Smooth muscle cell (in vitro differentiated cells): ENCODE data around the gene DUSP12. TPM values are rescaled to one million over a fixed set of nuclear protein-coding genes. Genes with fewer than 3 reads are reported as not detected.

Experiments
- DNase-seq: peaks from one replicate; lab custom pipeline; 2025; ENCODE audit not compliant: unreplicated experiment; lab: John Stamatoyannopoulos, UW
- H2AFZ ChIP-seq: fragments of 200-600 bp; sonication (generic); 2 replicates; pipeline ENCODE4 v1.6.0; 2016; ENCODE audit warnings: antibody characterized with exemption, low read depth, mild to moderate bottlenecking
- H3F3A ChIP-seq: fragments of 200-600 bp; sonication (generic); 2 replicates; pipeline ENCODE4 v1.6.0; 2017; ENCODE audit warnings: antibody characterized with exemption, low read depth
- H3K27ac ChIP-seq: fragments of 200-600 bp; sonication (generic); 2 replicates; pipeline ENCODE4 v1.5.1; 2016; ENCODE audit warnings: low read depth, mild to moderate bottlenecking
- H3K27me3 ChIP-seq: fragments of 200-600 bp; sonication (generic); 2 replicates; pipeline ENCODE4 v1.6.1; 2016; ENCODE audit warnings: low read depth, mild to moderate bottlenecking
- H3K36me3 ChIP-seq: fragments of 200-600 bp; sonication (generic); 2 replicates; pipeline ENCODE4 v1.5.1; 2016; ENCODE audit warnings: low read depth
- H3K4me1 ChIP-seq: fragments of 200-600 bp; sonication (generic); 2 replicates; pipeline ENCODE4 v1.5.1; 2016; ENCODE audit warnings: low read depth
- H3K4me2 ChIP-seq: fragments of 200-600 bp; sonication (generic); 2 replicates; pipeline ENCODE4 v1.6.0; 2016; ENCODE audit warnings: mild to moderate bottlenecking
- H3K4me3 ChIP-seq: fragments of 200-600 bp; sonication (generic); 2 replicates; pipeline ENCODE4 v1.5.1; 2016; ENCODE audit warnings: mild to moderate bottlenecking
- H3K79me2 ChIP-seq: fragments of 200-600 bp; sonication (generic); 2 replicates; pipeline ENCODE4 v1.6.0; 2016; ENCODE audit warnings: low read depth, mild to moderate bottlenecking
- H3K9ac ChIP-seq: fragments of 200-600 bp; sonication (generic); 2 replicates; pipeline ENCODE4 v1.6.0; 2016; ENCODE audit warnings: low read depth
- H3K9me3 ChIP-seq: fragments of 200-600 bp; sonication (generic); replicated peaks from 2 replicates; pipeline ENCODE4 v1.5.1; 2016; ENCODE audit warnings: low read depth
- H4K20me1 ChIP-seq: fragments of 200-600 bp; sonication (generic); 2 replicates; pipeline ENCODE4 v1.6.0; 2016; ENCODE audit warnings: low read depth
- WGBS: methylation state at CpG from one replicate; pipeline ENCODE4 v1.1.7; 2016; ENCODE audit warnings: low lambda C conversion rate; 5-methylcytosine and 5-hydroxymethylcytosine counted together
- polyA plus RNA-seq: library from polyadenylated mRNA; unstranded; fragments of >200 nt; fragmentation: Nextera tagmentation; extraction: Ambion mirVana; gene quantifications from 2 replicates; pipeline ENCODE4 v1.2.1, GENCODE V29; 2016
- total RNA-seq: library from RNA; depleted of rRNA; stranded (reverse); fragments of >200 nt; gene quantifications from 2 replicates; pipeline ENCODE4 v1.2.3, GENCODE V29; 2014
- TF ChIP-seq, protein P1 (sequence below): fragments of 200-600 bp; sonication (generic); IDR thresholded peaks from 2 replicates; pipeline ENCODE4 v1.5.1; 2017; ENCODE audit warnings: borderline replicate concordance, mild to moderate bottlenecking, antibody characterized with exemption; ENCODE audit not compliant: insufficient read depth, poor library complexity, severe bottlenecking

Gene DUSP12
- total and polyA plus RNA-seq, 2 experiments from 2014 or later, result 41.8 to 45.7 TPM

- no peaks in the 10 kb centered on the region for H3K9me3 ChIP-seq
- no peaks in the 10 kb centered on the region for H4K20me1 ChIP-seq
- H3K79me2 ChIP-seq, result no peaks in the 10 kb centered on the region
- peak overlapping the region; percentile 94 for H3K4me2 ChIP-seq
- peak overlapping the region; percentile 58 for H2AFZ ChIP-seq
- no peaks in the 10 kb centered on the region for H3K36me3 ChIP-seq
- H3F3A ChIP-seq, result peaks cover 11% of the 10 kb centered on the region
- WGBS, result 3% methylated on average over 37 of the region's 38 CpGs
- no peaks in the 10 kb centered on the region for H3K27me3 ChIP-seq
- TF ChIP-seq, protein P1, sequence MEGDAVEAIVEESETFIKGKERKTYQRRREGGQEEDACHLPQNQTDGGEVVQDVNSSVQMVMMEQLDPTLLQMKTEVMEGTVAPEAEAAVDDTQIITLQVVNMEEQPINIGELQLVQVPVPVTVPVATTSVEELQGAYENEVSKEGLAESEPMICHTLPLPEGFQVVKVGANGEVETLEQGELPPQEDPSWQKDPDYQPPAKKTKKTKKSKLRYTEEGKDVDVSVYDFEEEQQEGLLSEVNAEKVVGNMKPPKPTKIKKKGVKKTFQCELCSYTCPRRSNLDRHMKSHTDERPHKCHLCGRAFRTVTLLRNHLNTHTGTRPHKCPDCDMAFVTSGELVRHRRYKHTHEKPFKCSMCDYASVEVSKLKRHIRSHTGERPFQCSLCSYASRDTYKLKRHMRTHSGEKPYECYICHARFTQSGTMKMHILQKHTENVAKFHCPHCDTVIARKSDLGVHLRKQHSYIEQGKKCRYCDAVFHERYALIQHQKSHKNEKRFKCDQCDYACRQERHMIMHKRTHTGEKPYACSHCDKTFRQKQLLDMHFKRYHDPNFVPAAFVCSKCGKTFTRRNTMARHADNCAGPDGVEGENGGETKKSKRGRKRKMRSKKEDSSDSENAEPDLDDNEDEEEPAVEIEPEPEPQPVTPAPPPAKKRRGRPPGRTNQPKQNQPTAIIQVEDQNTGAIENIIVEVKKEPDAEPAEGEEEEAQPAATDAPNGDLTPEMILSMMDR, result no peak
- peak overlapping the region; percentile 77 for H3K4me3 ChIP-seq
- H3K27ac ChIP-seq, result peak overlapping the region; percentile 38
- no peaks in the 10 kb centered on the region for H3K4me1 ChIP-seq
- DNase-seq, result no peak
- no peak overlapping the region for H3K9ac ChIP-seq
Observed at GRCh38 chr1:161727256-161727924, 22.2 kb upstream of the DUSP12 start.

DNA sequence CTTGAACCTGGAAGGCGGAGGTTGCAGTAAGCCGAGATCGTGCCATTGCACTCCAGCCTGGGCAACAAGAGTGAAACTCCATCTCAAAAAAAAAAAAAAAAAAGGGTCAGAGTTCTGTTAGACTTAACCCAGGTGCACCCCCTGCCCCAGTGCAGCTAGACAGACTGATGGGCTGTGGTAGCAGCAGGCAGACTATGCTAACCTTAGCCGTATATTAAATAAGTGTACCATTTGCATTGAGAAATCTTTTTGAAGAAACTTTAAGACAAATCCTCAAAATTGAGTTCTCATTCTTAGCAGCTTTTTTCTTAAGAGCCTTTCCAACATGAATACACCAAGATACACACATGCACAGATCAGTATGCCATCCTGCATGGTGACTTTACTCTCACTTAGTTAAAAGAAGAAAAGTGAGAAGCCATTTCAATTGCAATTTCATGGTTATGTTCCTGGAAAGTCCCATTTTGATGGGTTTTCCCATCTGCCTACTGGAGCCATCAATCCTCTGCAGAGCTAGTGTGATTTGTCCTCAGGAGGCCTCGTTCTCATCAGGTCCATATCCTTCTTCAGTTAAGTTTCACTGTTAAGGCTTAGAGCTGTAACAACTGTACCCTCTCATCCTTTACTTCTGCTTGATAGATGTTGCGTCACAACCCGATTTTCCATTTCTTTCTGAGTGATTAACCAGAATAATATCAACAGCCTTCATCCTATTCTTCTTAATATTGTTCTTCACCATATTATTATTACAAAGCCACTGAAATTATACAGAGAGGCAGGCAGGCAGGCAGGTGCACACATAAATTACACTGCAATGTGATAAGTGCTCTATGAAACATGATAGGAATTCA is 21.0 kb upstream of the DUSP12 start:
- Histone ChIP-seq H3K27ac (no peak overlapping the region), H3K9me3 (no peaks in the 10 kb centered on the region)

DNA sequence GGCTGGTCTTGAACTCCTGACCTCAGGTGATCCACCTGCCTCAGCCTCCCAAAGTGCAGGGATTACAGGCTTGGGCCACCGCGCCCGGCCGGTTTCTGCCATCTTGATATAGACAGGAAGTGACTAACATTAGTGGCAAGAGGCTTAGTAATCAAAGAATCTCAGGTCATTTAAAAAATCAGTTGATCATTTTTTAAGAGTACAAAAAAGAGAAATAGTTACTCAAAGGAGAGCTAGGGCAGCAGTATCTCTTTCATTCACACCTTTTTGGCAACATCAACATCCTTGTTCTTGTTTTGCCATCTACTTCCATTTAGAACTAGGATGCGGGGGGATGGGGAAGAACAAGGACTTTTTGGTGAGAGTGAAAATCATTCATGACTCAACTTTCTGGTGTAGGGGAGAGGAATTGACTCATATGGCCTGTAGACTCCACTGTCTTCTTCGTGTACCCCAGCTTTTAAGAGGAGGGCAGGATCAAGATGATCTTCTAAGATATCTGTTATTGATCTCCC is 19.5 kb upstream of the DUSP12 start:
- H3K36me3 ChIP-seq, result no peaks in the 10 kb centered on the region
- no peak overlapping the region for H3K9ac ChIP-seq
- 52% methylated on average over 6 of the region's 6 CpGs for WGBS
- TF ChIP-seq, protein P1, result no peak
- no peak overlapping the region for H3K4me3 ChIP-seq
- H2AFZ ChIP-seq, result no peak overlapping the region
- H3K4me1 ChIP-seq, result peaks cover 3% of the 10 kb centered on the region
- no peaks in the 10 kb centered on the region for H3K27me3 ChIP-seq
- H3K9me3 ChIP-seq, result no peaks in the 10 kb centered on the region
- no peaks in the 10 kb centered on the region for H4K20me1 ChIP-seq
- H3K4me2 ChIP-seq, result no peak overlapping the region
- H3K79me2 ChIP-seq, result no peaks in the 10 kb centered on the region
- peaks cover 17% of the 10 kb centered on the region for H3F3A ChIP-seq
- H3K27ac ChIP-seq, result no peak overlapping the region
- no peak for DNase-seq

More for the DNA sequence above, 21.0 kb upstream of the DUSP12 start:
- Histone ChIP-seq H3K79me2 (no peaks in the 10 kb centered on the region), H3K9ac (no peak overlapping the region), H3K4me3 (no peak overlapping the region), H3K27me3 (no peaks in the 10 kb centered on the region), H3F3A (peaks cover 17% of the 10 kb centered on the region), H3K4me1 (peaks cover 3% of the 10 kb centered on the region), H2AFZ (no peak overlapping the region), H4K20me1 (no peaks in the 10 kb centered on the region), H3K4me2 (no peak overlapping the region), H3K36me3 (no peaks in the 10 kb centered on the region)
- no peak for DNase-seq
- 79% methylated on average over 7 of the region's 7 CpGs for WGBS
- TF ChIP-seq, protein P1, result no peak
